Activated naive CD8-positive, alpha-beta T cell treated with anti-CD3 and anti-CD28 coated beads, Interleukin-2, amount 10 ng/mL, durations not matched to agents 7 days and 5 days (primary cell): ENCODE measurements around the gene SZT2. TPM values are rescaled to one million over a fixed set of nuclear protein-coding genes. Genes with fewer than 3 reads are reported as not detected.
"Not testable (repeated sequence)": the region's sequence is repeated elsewhere in the genome, so short reads cannot be mapped to it uniquely, and the experiment has no call there.

Experiments used
- ATAC-seq: fragments of 150-1000 bp; cut with Tn5 transposase; one replicate; pipeline ENCODE4 v1.10.0; 2021; ENCODE audit warnings: low read depth, moderate library complexity
- POLR2A ChIA-PET: fragments of 350-600 bp; sonication (Branson Sonifier 250); formaldehyde crosslinking; loops from one replicate; lab custom pipeline; 2021; ENCODE audit warnings: antibody characterized with exemption; lab: Charles Lee
- DNase-seq: peaks from one replicate; pipeline ENCODE4 v3.0.0; 2021
- H3K27ac Mint-ChIP-seq: one replicate; pipeline ENCODE4 v1.8.0; 2022; ENCODE audit warnings: mild to moderate bottlenecking, mixed read lengths
- H3K27me3 Mint-ChIP-seq: one replicate; pipeline ENCODE4 v1.8.0; 2022; ENCODE audit warnings: mild to moderate bottlenecking, moderate library complexity, mixed read lengths
- H3K36me3 Mint-ChIP-seq: one replicate; pipeline ENCODE4 v1.8.0; 2021; ENCODE audit warnings: mild to moderate bottlenecking, mixed read lengths
- H3K4me1 Mint-ChIP-seq: one replicate; pipeline ENCODE4 v1.8.0; 2021; ENCODE audit warnings: mixed read lengths
- H3K4me3 Mint-ChIP-seq: one replicate; pipeline ENCODE4 v1.8.0; 2022; ENCODE audit warnings: mild to moderate bottlenecking, moderate library complexity, mixed read lengths
- H3K9me3 Mint-ChIP-seq: one replicate; pipeline ENCODE4 v1.8.0; 2021; ENCODE audit warnings: mixed read lengths
- total RNA-seq, 2 experiments: library from RNA; stranded (reverse); gene quantifications; one replicate each; pipeline ENCODE4 v1.2.3, GENCODE V29; 2021

SZT2 gene
- total RNA-seq, 2 experiments from 2014 or later: 84.8 to 88.2 TPM

DNA sequence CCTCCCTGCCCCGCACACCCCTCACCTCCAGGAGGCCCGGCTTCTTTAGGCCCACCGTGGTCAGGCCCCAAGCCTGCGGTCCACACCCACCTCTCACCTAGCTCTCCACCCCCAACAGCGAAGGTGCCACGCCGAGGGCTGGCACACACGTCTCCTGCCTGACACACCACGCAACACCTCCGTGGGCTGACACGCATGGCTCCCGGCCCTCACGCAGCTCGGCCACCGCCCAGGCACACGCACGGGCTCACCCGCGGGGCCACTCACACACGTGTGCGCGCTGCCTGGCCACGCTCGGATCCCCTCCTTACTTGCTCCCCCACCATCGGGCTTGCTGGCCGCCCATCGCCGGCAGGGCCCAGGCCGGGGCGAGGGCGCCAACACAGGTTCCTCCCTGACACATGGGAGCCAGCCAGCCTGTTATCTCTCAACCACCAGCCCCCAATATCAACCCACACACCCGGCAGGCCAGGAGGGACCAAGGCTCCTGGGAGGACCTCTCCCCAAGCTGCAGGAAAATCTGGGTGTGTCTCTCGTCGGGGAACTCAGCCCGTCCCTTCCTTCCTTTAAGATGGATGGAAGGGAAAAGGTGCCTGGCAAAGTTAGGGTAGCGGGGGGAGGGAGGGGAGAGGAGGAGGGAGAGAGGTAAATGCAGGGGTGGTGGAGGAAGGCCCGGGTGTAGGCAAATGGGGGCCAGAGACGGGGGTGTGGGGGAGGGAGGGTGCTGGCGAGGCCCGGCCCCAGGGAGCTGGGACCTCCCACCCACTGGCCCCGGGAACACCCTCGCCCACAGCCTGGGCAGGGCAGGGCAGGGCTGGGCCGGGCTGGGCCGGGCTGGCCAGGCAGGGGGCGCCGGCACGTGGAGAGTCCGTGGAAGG lies 22.4 kb upstream of the SZT2 start:
- POLR2A ChIA-PET: interaction anchor here (0.6 to 3.6 kb wide), 11 partner anchors 9 to 283 kb away, joined by 3 to 47 read pairs (median 4); partner anchors contain the start of genes CDC20, HYI, KDM4A and MED8
- Mint-ChIP-seq H3K9me3 (no peaks in the 10 kb centered on the region), H3K4me3 (peak overlapping the region; percentile 94), H3K4me1 (peaks cover 32% of the 10 kb centered on the region), H3K27me3 (no peaks in the 10 kb centered on the region), H3K36me3 (peaks cover 22% of the 10 kb centered on the region), H3K27ac (peak overlapping the region; percentile 86)
- ATAC-seq: peak; percentile 50
- DNase-seq: peak; percentile 64

DNA sequence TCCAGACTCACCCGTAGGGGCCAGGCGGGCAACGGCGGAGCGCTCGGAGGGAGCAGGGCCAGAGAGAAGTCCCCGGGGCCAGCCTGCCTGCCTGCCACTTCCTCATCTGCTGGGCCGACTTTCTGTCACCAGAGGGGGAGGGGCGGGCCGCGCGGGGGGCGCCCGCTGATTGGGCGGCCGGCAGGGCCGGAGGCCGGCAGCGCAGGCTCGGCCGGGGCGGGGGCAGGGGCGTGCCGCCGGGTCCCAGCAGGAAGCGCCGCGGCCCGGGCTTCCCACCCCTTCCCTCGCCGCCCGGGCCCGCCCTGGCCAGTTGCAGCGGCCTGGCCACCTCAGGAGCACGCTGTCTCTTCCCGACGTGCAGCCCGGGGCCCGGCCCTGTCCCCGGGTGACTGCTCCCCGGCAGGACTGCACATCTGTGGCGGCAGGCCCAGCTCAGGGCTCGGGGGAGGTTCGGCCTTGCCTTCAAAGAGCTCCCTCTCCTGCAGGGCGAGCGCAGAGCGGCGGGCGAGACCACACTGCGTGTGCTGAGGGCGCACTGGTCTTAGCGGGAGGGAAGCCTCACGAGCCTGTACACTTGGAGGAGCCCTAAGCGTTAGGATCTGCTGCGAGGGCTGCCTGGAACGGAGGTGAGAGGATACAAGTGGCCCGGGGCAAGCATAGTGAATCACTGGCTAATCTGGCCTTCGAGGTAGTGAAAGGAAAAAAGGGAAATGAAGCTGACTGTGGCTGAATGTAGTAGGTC lies 21.6 kb upstream of the SZT2 start, which contains the start of gene ELOVL1:
Gene ELOVL1 (minus strand): TSS at position 108 of the 742 bp plus-strand sequence. CDS start 2,402 bp downstream, outside the sequence.
- peak; percentile 84 for ATAC-seq
- H3K36me3 Mint-ChIP-seq: peaks cover 21% of the 10 kb centered on the region
- no peaks in the 10 kb centered on the region for H3K27me3 Mint-ChIP-seq
- peak within 1 kb of the TSS; percentile 86 for H3K27ac Mint-ChIP-seq
- peak within 1 kb of the TSS; percentile 94 for H3K4me3 Mint-ChIP-seq
- peaks cover 30% of the 10 kb centered on the region for H3K4me1 Mint-ChIP-seq
- POLR2A ChIA-PET: interaction anchor here (0.5 to 3.6 kb wide), 14 partner anchors 9 to 601 kb away, joined by 3 to 47 read pairs (median 4); partner anchors contain the start of genes C1orf50, CDC20, CFAP57 and EBNA1BP2
- H3K9me3 Mint-ChIP-seq: no peaks in the 10 kb centered on the region
- DNase-seq: peak; percentile 95

DNA sequence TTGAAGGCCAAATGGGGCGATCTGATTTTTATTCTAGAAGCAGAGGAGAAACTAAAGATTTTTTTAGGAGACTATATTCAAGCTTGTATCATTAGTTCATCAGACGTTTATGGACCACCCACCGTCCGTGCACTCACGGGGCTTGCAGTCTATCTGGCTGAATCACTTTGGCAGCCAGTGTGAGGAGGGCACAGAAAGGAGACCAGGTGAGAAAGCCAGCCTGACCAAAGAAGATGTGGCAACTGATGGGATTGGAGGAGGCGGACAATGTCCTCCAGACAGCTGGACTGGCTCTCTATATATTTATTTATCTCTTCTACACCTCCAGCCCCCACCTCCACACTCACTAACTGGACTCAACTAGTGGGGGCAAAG lies 21.1 kb upstream of the SZT2 start:
- Mint-ChIP-seq H3K27ac (peak overlapping the region; percentile 84), H3K4me3 (peak overlapping the region; percentile 91), H3K27me3 (no peaks in the 10 kb centered on the region), H3K36me3 (peaks cover 20% of the 10 kb centered on the region), H3K4me1 (peaks cover 30% of the 10 kb centered on the region), H3K9me3 (no peaks in the 10 kb centered on the region)
- POLR2A ChIA-PET: interaction anchor here (0.5 to 3.6 kb wide), 13 partner anchors 8 to 601 kb away, joined by 3 to 47 read pairs (median 5); partner anchors contain the start of genes C1orf50, CDC20, CFAP57 and EBNA1BP2
- ATAC-seq: no peak
- no peak for DNase-seq

DNA sequence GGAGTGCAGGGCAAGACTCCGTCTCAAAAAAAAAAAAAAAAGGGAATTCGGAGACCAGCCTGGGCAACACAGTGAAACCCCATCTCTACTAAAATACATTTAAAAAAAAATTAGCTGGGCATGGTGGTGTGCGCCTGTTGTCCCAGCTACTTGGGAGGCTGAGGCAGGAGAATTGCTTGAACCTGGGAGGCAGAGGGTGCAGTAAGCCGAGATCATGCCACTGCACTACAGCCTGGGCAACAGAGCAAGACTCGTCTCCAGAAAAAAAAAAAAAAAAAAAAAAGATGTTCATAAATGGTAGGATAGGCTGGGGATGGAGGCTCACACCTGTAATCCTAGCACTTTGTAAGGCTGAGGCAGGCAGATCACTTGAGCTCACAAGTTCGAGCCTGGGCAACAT lies 19.9 kb upstream of the SZT2 start:
- not testable (repeated sequence) for H3K27ac Mint-ChIP-seq, ATAC-seq, DNase-seq, H3K27me3 Mint-ChIP-seq, H3K9me3 Mint-ChIP-seq
- POLR2A ChIA-PET: interaction anchor here (0.6 to 3.6 kb wide), 5 partner anchors 9 to 195 kb away, joined by 3 to 47 read pairs (median 5); partner anchors contain the start of genes MED8 and SZT2
- H3K4me3 Mint-ChIP-seq: peak overlapping the region; percentile 6
- peaks cover 25% of the 10 kb centered on the region for H3K4me1 Mint-ChIP-seq
- H3K36me3 Mint-ChIP-seq: peaks cover 16% of the 10 kb centered on the region

DNA sequence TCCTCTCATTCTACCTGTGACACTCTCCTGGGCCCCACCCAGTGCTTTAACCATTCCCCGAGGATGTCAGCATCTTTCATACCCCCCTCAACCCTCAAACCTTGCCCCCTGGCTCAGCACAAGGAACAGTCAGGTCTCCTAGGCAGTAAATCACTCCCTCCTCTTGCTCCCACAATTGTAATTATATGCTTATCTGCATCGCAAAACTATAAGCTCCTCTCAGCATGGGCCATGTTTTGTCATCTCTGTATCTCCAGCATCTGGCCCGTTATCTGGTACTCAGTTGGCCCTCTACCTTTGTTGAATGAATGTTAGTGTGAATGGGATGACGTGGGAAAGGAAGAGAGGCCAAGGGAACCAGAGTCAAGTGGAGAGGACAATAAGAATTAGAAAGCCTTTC lies 19.1 kb upstream of the SZT2 start:
- Mint-ChIP-seq H3K4me1 (peaks cover 18% of the 10 kb centered on the region), H3K27me3 (no peaks in the 10 kb centered on the region), H3K27ac (no peak overlapping the region), H3K4me3 (no peak overlapping the region), H3K36me3 (peaks cover 13% of the 10 kb centered on the region), H3K9me3 (no peaks in the 10 kb centered on the region)
- no peak for ATAC-seq
- no peak for DNase-seq
- POLR2A ChIA-PET: interaction anchor here (0.6 to 0.7 kb wide), 3 partner anchors 8 to 195 kb away, joined by 3 to 8 read pairs (median 5); no protein-coding TSS in a partner anchor

DNA sequence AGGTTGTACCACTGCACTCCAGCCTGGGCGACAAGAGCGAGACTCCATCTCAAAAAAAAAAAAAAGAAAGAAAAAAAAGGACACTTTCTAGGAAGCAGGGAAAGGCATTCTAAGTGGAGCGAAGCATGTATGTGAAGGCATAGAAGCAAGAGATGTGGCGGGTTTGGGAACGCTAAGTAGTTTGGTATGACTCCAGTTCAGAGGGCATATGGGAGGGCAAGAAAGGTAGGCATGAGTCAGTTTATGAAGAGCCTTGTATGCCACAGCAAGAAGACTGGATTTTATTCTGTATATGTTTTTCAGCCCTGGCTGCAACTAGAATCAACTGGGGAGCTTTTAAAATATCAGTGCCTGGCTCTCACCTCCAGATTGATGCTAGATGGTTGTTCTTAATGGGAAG lies 17.5 kb upstream of the SZT2 start:
- POLR2A ChIA-PET: no interaction called here
- Mint-ChIP-seq H3K27ac (no peak overlapping the region), H3K36me3 (peaks cover 6% of the 10 kb centered on the region), H3K4me1 (peaks cover 11% of the 10 kb centered on the region), H3K9me3 (no peaks in the 10 kb centered on the region), H3K4me3 (no peak overlapping the region), H3K27me3 (no peaks in the 10 kb centered on the region)
- no peak for DNase-seq
- ATAC-seq: no peak

DNA sequence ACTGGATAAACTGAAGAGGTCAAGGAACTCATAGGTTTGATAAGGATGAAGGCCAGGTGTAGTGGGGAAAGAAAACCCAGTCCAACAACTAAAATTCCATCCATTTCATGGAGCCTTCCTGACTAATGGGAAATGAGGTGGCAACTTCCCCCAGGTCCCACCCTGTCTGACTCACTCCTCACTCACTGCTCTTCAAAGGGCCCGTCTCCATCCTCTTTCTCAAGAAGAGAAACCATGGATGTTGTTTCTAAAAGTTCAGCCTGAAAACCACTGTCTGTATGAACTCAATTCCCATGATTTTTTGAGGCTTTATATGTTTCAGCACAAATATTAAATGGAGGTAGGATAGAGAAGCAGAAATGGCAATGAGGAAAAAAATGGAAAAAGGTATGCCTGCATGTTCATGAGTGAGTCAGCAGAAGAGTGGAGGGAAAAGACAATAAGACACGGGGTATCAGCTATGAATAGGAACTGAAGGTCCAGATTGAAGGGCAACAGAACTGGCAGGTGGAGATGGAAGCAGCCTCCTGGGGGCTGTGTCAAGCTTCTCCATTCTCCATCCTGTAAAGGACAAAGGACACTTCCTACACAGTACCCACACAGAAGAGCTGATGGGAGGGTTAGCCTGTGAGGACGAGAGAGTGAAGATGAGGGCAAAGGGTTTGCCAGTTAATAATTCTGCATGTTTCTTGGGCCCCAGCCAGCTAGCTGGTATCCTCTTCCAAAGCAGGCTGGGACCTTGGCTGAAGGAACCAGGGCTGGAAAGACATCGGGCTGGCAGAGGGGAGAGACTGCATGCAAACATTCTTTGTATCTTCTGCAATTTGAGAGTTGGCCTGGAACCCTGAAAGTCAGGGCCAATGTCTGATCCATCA lies 16.4 kb upstream of the SZT2 start:
- ATAC-seq: no peak
- H3K4me1 Mint-ChIP-seq: peaks cover 10% of the 10 kb centered on the region
- H3K27me3 Mint-ChIP-seq: no peaks in the 10 kb centered on the region
- peaks cover 5% of the 10 kb centered on the region for H3K36me3 Mint-ChIP-seq
- DNase-seq: no peak
- no peaks in the 10 kb centered on the region for H3K9me3 Mint-ChIP-seq
- H3K27ac Mint-ChIP-seq: no peak overlapping the region
- POLR2A ChIA-PET: interaction anchor here (0.8 kb wide), 1 partner anchor 9 kb away, joined by 3 read pairs; no protein-coding TSS in a partner anchor
- H3K4me3 Mint-ChIP-seq: no peak overlapping the region

DNA sequence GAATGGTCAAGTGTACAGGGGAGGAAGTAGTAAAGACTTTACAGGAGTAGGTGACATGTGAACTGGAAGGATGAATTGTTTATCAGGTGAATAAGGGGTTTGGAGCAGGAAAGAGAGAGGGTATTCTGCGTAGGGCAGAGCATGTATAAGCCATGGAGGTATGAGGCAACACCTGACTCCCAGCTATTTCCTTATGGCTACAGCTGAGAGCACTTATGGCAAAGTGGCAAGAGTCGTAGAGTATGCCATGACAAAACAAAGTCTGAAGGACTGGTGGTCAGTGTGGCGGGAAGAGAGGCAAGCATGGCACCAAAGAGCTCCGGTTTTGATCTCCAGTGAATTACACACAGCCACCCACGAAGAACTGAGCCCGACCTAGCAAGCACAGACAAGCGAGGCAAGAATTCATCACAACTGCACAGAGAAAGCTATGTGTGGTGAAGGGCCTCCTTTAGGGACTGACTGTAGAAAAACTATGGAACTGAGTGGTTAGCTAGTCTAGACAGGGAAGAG lies 12.9 kb upstream of the SZT2 start:
- peaks cover 16% of the 10 kb centered on the region for H3K36me3 Mint-ChIP-seq
- H3K27me3 Mint-ChIP-seq: no peaks in the 10 kb centered on the region
- no peak for DNase-seq
- H3K4me1 Mint-ChIP-seq: peaks cover 9% of the 10 kb centered on the region
- no peaks in the 10 kb centered on the region for H3K9me3 Mint-ChIP-seq
- no peak overlapping the region for H3K4me3 Mint-ChIP-seq
- no peak overlapping the region for H3K27ac Mint-ChIP-seq
- no peak for ATAC-seq
- POLR2A ChIA-PET: interaction anchor here (0.6 to 1.5 kb wide), 3 partner anchors 8 to 13 kb away, joined by 3 to 5 read pairs (median 4); partner anchors contain the start of genes ELOVL1, MED8 and SZT2

DNA sequence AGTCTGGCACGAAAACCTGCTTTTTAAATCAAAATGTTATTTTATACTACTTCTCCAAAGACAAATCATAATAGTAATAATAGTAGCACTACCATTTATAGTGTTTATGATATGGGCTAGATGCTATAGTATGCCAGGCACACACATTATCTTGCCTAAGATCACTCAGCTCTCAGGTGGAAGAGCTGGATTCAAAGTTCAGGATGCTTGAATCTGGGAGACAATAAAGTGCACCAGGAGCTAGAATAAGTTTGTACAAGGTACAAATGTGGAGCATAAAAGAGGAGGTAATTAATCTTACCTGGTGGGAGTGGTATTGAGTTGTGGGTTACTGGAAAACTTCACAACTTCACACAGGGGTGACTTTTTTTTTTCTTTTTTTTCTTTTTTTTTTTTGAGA lies 11.9 kb upstream of the SZT2 start:
- H3K36me3 Mint-ChIP-seq: peaks cover 22% of the 10 kb centered on the region
- POLR2A ChIA-PET: interaction anchor here (0.5 to 1.5 kb wide), 4 partner anchors 10 to 128 kb away, joined by 3 read pairs; partner anchors contain the start of genes MED8 and SZT2

DNA sequence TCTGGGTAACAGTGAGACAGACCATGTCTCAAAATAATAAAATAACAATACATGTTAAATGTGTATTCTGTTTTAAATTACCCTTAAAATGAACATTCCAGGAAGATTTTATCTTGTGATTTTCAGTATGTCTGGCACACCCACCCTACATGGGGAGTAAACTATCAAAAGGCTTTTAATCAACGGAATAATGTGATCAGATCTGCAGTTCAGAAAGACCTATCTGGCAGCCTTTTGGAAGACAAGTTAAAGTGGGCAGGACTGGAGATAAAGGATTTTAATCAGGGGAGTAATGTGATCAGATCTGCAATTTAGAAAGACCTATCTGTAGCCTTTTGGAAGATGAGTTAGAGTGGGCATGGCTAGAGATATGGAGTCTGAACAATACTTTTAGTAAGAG lies 10.2 kb upstream of the SZT2 start:
- ATAC-seq (no peak), DNase-seq (no peak)
- POLR2A ChIA-PET: no interaction called here
- H3K27ac Mint-ChIP-seq: no peak overlapping the region
- peaks cover 26% of the 10 kb centered on the region for H3K36me3 Mint-ChIP-seq
- no peak overlapping the region for H3K4me3 Mint-ChIP-seq
- H3K27me3 Mint-ChIP-seq: no peaks in the 10 kb centered on the region
- H3K9me3 Mint-ChIP-seq: no peaks in the 10 kb centered on the region
- peaks cover 12% of the 10 kb centered on the region for H3K4me1 Mint-ChIP-seq

More for the DNA sequence above, 11.9 kb upstream of the SZT2 start:
- no peak overlapping the region for H3K4me3 Mint-ChIP-seq
- DNase-seq (no peak), ATAC-seq (no peak)
- H3K9me3 Mint-ChIP-seq: no peaks in the 10 kb centered on the region
- H3K4me1 Mint-ChIP-seq: peaks cover 9% of the 10 kb centered on the region
- H3K27me3 Mint-ChIP-seq: no peaks in the 10 kb centered on the region
- H3K27ac Mint-ChIP-seq: no peak overlapping the region

DNA sequence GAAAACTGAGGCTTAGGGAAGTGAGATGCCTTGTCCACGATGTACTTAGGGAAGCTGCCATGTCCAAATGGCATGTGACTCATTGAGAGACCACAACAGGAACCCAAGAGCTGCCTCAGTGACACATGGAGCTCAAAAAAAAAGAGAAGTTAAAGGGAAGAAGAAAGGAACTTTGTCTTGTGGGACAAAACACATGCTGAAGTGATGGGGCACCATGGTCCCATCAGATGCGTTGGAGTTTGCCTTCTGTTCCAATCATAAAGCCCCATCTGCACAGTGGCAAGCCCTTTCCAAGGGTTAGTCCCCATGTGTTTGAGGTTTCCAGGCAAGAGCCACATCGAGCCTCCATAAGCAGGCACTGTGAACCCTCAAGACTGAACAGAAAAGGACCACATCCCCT lies 8.1 kb upstream of the SZT2 start:
- H3K9me3 Mint-ChIP-seq: no peaks in the 10 kb centered on the region
- no peak overlapping the region for H3K27ac Mint-ChIP-seq
- no peak for ATAC-seq
- H3K4me3 Mint-ChIP-seq: no peak overlapping the region
- peaks cover 29% of the 10 kb centered on the region for H3K36me3 Mint-ChIP-seq
- H3K4me1 Mint-ChIP-seq: peaks cover 12% of the 10 kb centered on the region
- DNase-seq: no peak
- H3K27me3 Mint-ChIP-seq: no peaks in the 10 kb centered on the region
- POLR2A ChIA-PET: interaction anchor here (0.6 to 1.5 kb wide), 3 partner anchors 8 to 17 kb away, joined by 3 to 5 read pairs (median 4); partner anchors contain the start of gene ELOVL1
